Skeletal muscle cell (primary cell): ENCODE measurements around the gene CDC37.
A peak's percentile ranks its signal among the peaks of the same experiment; 100 is the strongest.
"Not testable (repeated sequence)": the region's sequence is repeated elsewhere in the genome, so short reads cannot be mapped to it uniquely, and the experiment has no call there.

Experiments used
- DNase-seq: peaks from one replicate; pipeline ENCODE4 v3.0.0-alpha.2; 2010; ENCODE audit warnings: low read depth
- H3K4me3 ChIP-seq: 2 replicates; pipeline ENCODE4 v1.5.1; 2011; ENCODE audit warnings: low read depth, mild to moderate bottlenecking, control low read depth, low read length, moderate library complexity

The CDC37 gene

GRCh38 chr19:10399340-10399739 is 4.0 kb downstream of the CDC37 start:
- H3K4me3 ChIP-seq, DNase-seq: not testable (repeated sequence)

- H3K4me3 ChIP-seq = no peak overlapping the region
- no peak for DNase-seq
Measured at GRCh38 chr19:10398819-10399218, 4.5 kb downstream of the CDC37 start.

- no peak overlapping the region for H3K4me3 ChIP-seq
Measured at GRCh38 chr19:10395917-10396316, 7.4 kb downstream of the CDC37 start.

GRCh38 chr19:10395436-10395835 is 7.9 kb downstream of the CDC37 start:
- no peak overlapping the region for H3K4me3 ChIP-seq
- DNase-seq = no peak

More at GRCh38 chr19:10395917-10396316, 7.4 kb downstream of the CDC37 start:
- DNase-seq = no peak

GRCh38 chr19:10395003-10395402 is 8.3 kb downstream of the CDC37 start:
- DNase-seq = no peak
- H3K4me3 ChIP-seq = no peak overlapping the region

- H3K4me3 ChIP-seq = no peak overlapping the region
- no peak for DNase-seq
Measured at GRCh38 chr19:10393137-10393536, 10.2 kb downstream of the CDC37 start.

GRCh38 chr19:10392120-10392519 is 11.2 kb downstream of the CDC37 start:
- no peak overlapping the region for H3K4me3 ChIP-seq
- no peak for DNase-seq

GRCh38 chr19:10390652-10391286 is 12.6 kb downstream of the CDC37 start:
- H3K4me3 ChIP-seq = no peak overlapping the region
- no peak for DNase-seq

GRCh38 chr19:10389863-10390262 is 13.5 kb downstream of the CDC37 start:
- no peak for DNase-seq
- H3K4me3 ChIP-seq = no peak overlapping the region

GRCh38 chr19:10388957-10389356 is 14.4 kb downstream of the CDC37 start:
- no peak overlapping the region for H3K4me3 ChIP-seq
- DNase-seq = no peak

GRCh38 chr19:10384580-10384979 is 18.8 kb downstream of the CDC37 start:
- no peak for DNase-seq
- no peak overlapping the region for H3K4me3 ChIP-seq

GRCh38 chr19:10383223-10383499 is 20.2 kb downstream of the CDC37 start:
- DNase-seq, H3K4me3 ChIP-seq: not testable (repeated sequence)

GRCh38 chr19:10380313-10381102 is 22.8 kb downstream of the CDC37 start, which contains the start of gene TYK2:
TYK2 (minus strand) TSS chr19:10380572; CDS start chr19:10378406, 2,166 bp downstream.
- DNase-seq = peak; percentile 95
- H3K4me3 ChIP-seq = peak within 1 kb of the TSS; percentile 98

GRCh38 chr19:10379880-10380312 is 23.4 kb downstream of the CDC37 start:
- DNase-seq = no peak
- peak overlapping the region; percentile 98 for H3K4me3 ChIP-seq

- H3K4me3 ChIP-seq = no peak overlapping the region
- DNase-seq = no peak
Measured at GRCh38 chr19:10378124-10378523, 25.2 kb downstream of the CDC37 start.

- H3K4me3 ChIP-seq, DNase-seq: not testable (repeated sequence)
Measured at GRCh38 chr19:10377140-10377640, 26.2 kb downstream of the CDC37 start.

- DNase-seq = no peak
- no peak overlapping the region for H3K4me3 ChIP-seq
Measured at GRCh38 chr19:10374931-10375330, 28.4 kb downstream of the CDC37 start.

GRCh38 chr19:10372690-10373089 is 30.7 kb downstream of the CDC37 start:
- no peak for DNase-seq
- H3K4me3 ChIP-seq = no peak overlapping the region

- DNase-seq = no peak
- no peak overlapping the region for H3K4me3 ChIP-seq
Measured at GRCh38 chr19:10368101-10368803, 35.1 kb downstream of the CDC37 start.

GRCh38 chr19:10366950-10367512 is 36.3 kb downstream of the CDC37 start:
- not testable (repeated sequence) for DNase-seq, H3K4me3 ChIP-seq
